GM23248 (cell line): Measurements from ENCODE around the gene MFAP2. TPM values are rescaled to one million over a fixed set of nuclear protein-coding genes. Genes with fewer than 3 reads are reported as not detected.

Experiments
- DNase-seq: peaks from one replicate; pipeline ENCODE4 v3.0.0-alpha.2; 2015
- H2AFZ ChIP-seq: fragments of 200-600 bp; sonication (generic); 2 replicates; pipeline ENCODE4 v1.6.1; 2016; ENCODE audit warnings: antibody characterized with exemption
- H3F3A ChIP-seq: fragments of 200-600 bp; sonication (generic); 2 replicates; pipeline ENCODE4 v1.6.1; 2016; ENCODE audit warnings: mild to moderate bottlenecking, antibody characterized with exemption, mixed run types; ENCODE audit not compliant: insufficient read depth
- H3K27ac ChIP-seq: fragments of 200-600 bp; sonication (generic); 2 replicates; pipeline ENCODE4 v1.5.1; 2016; ENCODE audit warnings: mild to moderate bottlenecking
- H3K27me3 ChIP-seq: fragments of 200-600 bp; sonication (generic); replicated peaks from 2 replicates; pipeline ENCODE4 v1.6.1; 2016; ENCODE audit warnings: mild to moderate bottlenecking; ENCODE audit not compliant: insufficient read depth
- H3K36me3 ChIP-seq: fragments of 200-600 bp; sonication (generic); 2 replicates; pipeline ENCODE4 v1.6.1; 2016; ENCODE audit warnings: low read depth, mild to moderate bottlenecking
- H3K4me1 ChIP-seq: fragments of 200-600 bp; sonication (generic); 2 replicates; pipeline ENCODE4 v1.6.1; 2016; ENCODE audit warnings: mild to moderate bottlenecking; ENCODE audit not compliant: insufficient read depth
- H3K4me2 ChIP-seq: fragments of 200-600 bp; sonication (generic); one replicate; pipeline ENCODE4 v1.6.1; 2016; ENCODE audit warnings: mild to moderate bottlenecking; ENCODE audit not compliant: unreplicated experiment
- H3K4me3 ChIP-seq: fragments of 200-600 bp; sonication (generic); 2 replicates; pipeline ENCODE4 v1.5.1; 2016; ENCODE audit warnings: mild to moderate bottlenecking
- H3K79me2 ChIP-seq: fragments of 200-600 bp; sonication (generic); 2 replicates; pipeline ENCODE4 v1.6.1; 2016; ENCODE audit warnings: mild to moderate bottlenecking; ENCODE audit not compliant: insufficient read depth
- H3K9ac ChIP-seq: fragments of 200-600 bp; sonication (generic); 2 replicates; pipeline ENCODE4 v1.6.1; 2016; ENCODE audit warnings: mild to moderate bottlenecking
- H3K9me2 ChIP-seq: fragments of 200-600 bp; sonication (generic); 2 replicates; pipeline ENCODE4 v1.6.1; 2016; ENCODE audit warnings: mixed run types, mild to moderate bottlenecking, moderate library complexity; ENCODE audit not compliant: insufficient read depth
- H3K9me3 ChIP-seq: fragments of 200-600 bp; sonication (generic); one replicate; pipeline ENCODE4 v1.6.1; 2017; ENCODE audit warnings: low read depth
- H4K20me1 ChIP-seq: fragments of 200-600 bp; sonication (generic); 2 replicates; pipeline ENCODE4 v1.6.0; 2016; ENCODE audit not compliant: insufficient read depth
- EZH2 ChIP-seq: fragments of 200-600 bp; sonication (generic); IDR thresholded peaks from 2 replicates; pipeline ENCODE4 v1.6.1; 2018; ENCODE audit warnings: antibody characterized with exemption, mild to moderate bottlenecking; ENCODE audit not compliant: insufficient read depth, poor library complexity, severe bottlenecking
- EZH2phosphoT487 ChIP-seq: fragments of 200-600 bp; sonication (generic); IDR thresholded peaks from 2 replicates; pipeline ENCODE4 v1.6.1; 2018; ENCODE audit warnings: antibody characterized with exemption, moderate library complexity, mild to moderate bottlenecking, low read depth; ENCODE audit not compliant: insufficient read depth
- WGBS, 2 experiments: methylation state at CpG; one replicate each; pipeline ENCODE4 v1.1.6; 2015 to 2017; ENCODE audit warnings: low lambda C conversion rate in 2 of 2, low coverage in 1 of 2; ENCODE audit errors: missing lambda C conversion rate in 2 of 2; 5-methylcytosine and 5-hydroxymethylcytosine counted together
- in situ Hi-C: fragments of 300-500 bp; cut with MboI; formaldehyde crosslinking; loops from 2 replicates; pipeline ENCODE4 v1.15.0; 2020
- polyA plus RNA-seq: library from polyadenylated mRNA; unstranded; fragments of >200 nt; fragmentation: Nextera tagmentation; extraction: Ambion mirVana; gene quantifications from 2 replicates; pipeline ENCODE4 v1.2.1, GENCODE V29; 2016
- total RNA-seq: library from RNA; depleted of rRNA; stranded (reverse); fragments of >200 nt; shearing (Covaris generic); gene quantifications from 2 replicates; pipeline ENCODE4 v1.2.3, GENCODE V29; 2014

Gene MFAP2
- total and polyA plus RNA-seq, 2 experiments from 2014 or later = 189 to 471 TPM

DNA sequence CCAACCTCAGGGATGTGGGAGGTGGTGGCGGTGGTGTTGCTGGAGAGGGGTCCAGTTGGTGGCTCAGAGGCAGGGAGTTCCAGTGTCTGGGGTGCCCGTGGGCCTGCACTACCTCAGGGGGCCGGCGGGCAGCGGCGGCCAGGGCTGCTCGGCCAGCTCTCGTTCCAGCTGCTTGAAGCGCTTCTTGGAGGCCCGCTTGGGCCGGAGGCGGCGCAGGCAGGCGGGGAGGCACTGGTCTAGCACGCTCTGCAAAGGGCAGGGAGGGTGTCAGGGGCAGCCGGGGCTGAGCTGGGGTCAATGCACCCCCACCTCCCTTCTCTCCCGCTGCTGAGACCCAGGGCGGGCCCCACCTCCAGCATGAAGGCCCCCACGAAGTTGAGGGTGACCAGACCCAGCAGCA is 5.7 kb upstream of the MFAP2 start:
- H3K4me3 ChIP-seq = no peak overlapping the region

GRCh38 chr1:16984717-16985116 is 4.3 kb upstream of the MFAP2 start:
- H3K27ac ChIP-seq = peak overlapping the region; percentile 75
- in situ Hi-C loops = no loop called here
- no peak overlapping the region for H2AFZ ChIP-seq

More for the DNA sequence above, 5.7 kb upstream of the MFAP2 start:
- 91 to 97% methylated on average over 14 to 19 of the region's 19 CpGs for whole genome bisulfite sequencing, 2 experiments
- Histone ChIP-seq H3K27me3 (no peaks in the 10 kb centered on the region), H3K4me2 (no peak overlapping the region), H2AFZ (no peak overlapping the region), H3F3A (peaks cover 27% of the 10 kb centered on the region), H3K9me3 (no peaks in the 10 kb centered on the region), H4K20me1 (no peaks in the 10 kb centered on the region), H3K36me3 (no peaks in the 10 kb centered on the region; the same call in 1 of the 2 replicates), H3K4me1 (peaks cover 21% of the 10 kb centered on the region), H3K27ac (no peak overlapping the region), H3K79me2 (no peaks in the 10 kb centered on the region), H3K9ac (no peak overlapping the region), H3K9me2 (no peaks in the 10 kb centered on the region)
- TF ChIP-seq EZH2 (no peak), EZH2phosphoT487 (no peak)
- in situ Hi-C loops = no loop called here
- no peak for DNase-seq

DNA sequence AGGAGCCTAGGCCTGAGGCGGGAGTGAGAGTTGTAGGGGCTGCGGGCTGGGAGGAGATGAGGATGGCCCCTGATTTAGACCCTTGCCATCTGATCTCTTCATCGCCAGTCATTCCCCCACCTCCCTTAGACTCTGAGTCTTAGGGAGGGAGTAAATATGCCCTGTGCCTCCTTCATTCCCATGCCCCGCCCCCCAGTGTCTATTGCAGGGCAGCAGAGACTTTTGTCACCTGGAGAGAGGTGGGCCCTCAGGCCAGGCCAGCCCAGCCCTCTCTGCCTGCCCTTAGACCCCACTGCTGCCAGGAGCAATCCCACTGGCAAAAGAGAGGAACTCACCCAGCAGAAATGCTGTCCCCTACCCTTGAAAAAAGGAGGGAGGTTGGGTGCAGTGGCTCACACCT is 3.2 kb upstream of the MFAP2 start:
- TF ChIP-seq EZH2 (no peak), EZH2phosphoT487 (no peak)
- Histone ChIP-seq H3K27ac (no peak overlapping the region), H3K4me1 (peaks cover 27% of the 10 kb centered on the region), H3K4me2 (no peak overlapping the region), H3K9me2 (no peaks in the 10 kb centered on the region), H4K20me1 (no peaks in the 10 kb centered on the region), H3K36me3 (no peaks in the 10 kb centered on the region; the same call in 1 of the 2 replicates), H3K79me2 (peaks cover 12% of the 10 kb centered on the region), H3K27me3 (no peaks in the 10 kb centered on the region), H3F3A (peaks cover 32% of the 10 kb centered on the region), H3K4me3 (no peak overlapping the region), H2AFZ (no peak overlapping the region), H3K9me3 (no peaks in the 10 kb centered on the region), H3K9ac (no peak overlapping the region)
- no peak for DNase-seq
- in situ Hi-C loops = no loop called here
- WGBS, 2 experiments = 92 to 98% methylated on average over 4 of the region's 4 CpGs

More at GRCh38 chr1:16984717-16985116, 4.3 kb upstream of the MFAP2 start:
- Histone ChIP-seq H3K27me3 (no peaks in the 10 kb centered on the region), H3K4me1 (peaks cover 27% of the 10 kb centered on the region), H3K9me2 (no peaks in the 10 kb centered on the region), H3F3A (peaks cover 32% of the 10 kb centered on the region), H3K9me3 (no peaks in the 10 kb centered on the region), H3K4me3 (no peak overlapping the region), H3K36me3 (no peaks in the 10 kb centered on the region; the same call in 1 of the 2 replicates), H3K79me2 (peaks cover 3% of the 10 kb centered on the region), H3K4me2 (peak overlapping the region; percentile 25), H4K20me1 (no peaks in the 10 kb centered on the region), H3K9ac (peak overlapping the region; percentile 41; the same call in 1 of the 2 replicates)
- TF ChIP-seq EZH2 = no peak
- TF ChIP-seq EZH2phosphoT487 = no peak
- WGBS, 2 experiments = 0 to 3% methylated on average over 7 of the region's 7 CpGs
- peak; percentile 97 for DNase-seq

- no peak overlapping the region for H3K27ac ChIP-seq
- H3K36me3 ChIP-seq = no peaks in the 10 kb centered on the region; the same call in 1 of the 2 replicates
- H3K4me1 ChIP-seq = peaks cover 33% of the 10 kb centered on the region
- H4K20me1 ChIP-seq = no peaks in the 10 kb centered on the region
- no peak for DNase-seq
- H3K9ac ChIP-seq = no peak overlapping the region
- H3K4me3 ChIP-seq = no peak overlapping the region
- peaks cover 32% of the 10 kb centered on the region for H3F3A ChIP-seq
- H3K9me2 ChIP-seq = no peaks in the 10 kb centered on the region
- no peaks in the 10 kb centered on the region for H3K27me3 ChIP-seq
- WGBS, 2 experiments = 92 to 95% methylated on average over 11 of the region's 11 CpGs
- TF ChIP-seq EZH2 (no peak), EZH2phosphoT487 (no peak)
- in situ Hi-C loops = no loop called here
- no peaks in the 10 kb centered on the region for H3K9me3 ChIP-seq
- peaks cover 19% of the 10 kb centered on the region for H3K79me2 ChIP-seq
- H3K4me2 ChIP-seq = no peak overlapping the region
- no peak overlapping the region for H2AFZ ChIP-seq
These were observed 2.5 kb upstream of the MFAP2 start for GRCh38 chr1:16982902-16983301.
